K562 (cell line): Measurements from ENCODE around the gene ZPBP. TPM values are rescaled to one million over a fixed set of nuclear protein-coding genes. Genes with fewer than 3 reads are reported as not detected.

Experiments used
- ATAC-seq: fragments of 200-7000 bp; cut with Tn5 transposase; 3 replicates; pipeline ENCODE4 v1.9.1; 2020; ENCODE audit warnings: moderate library complexity
- BruUV-seq: library from RNA; stranded (reverse); fragments of 400-500 nt; replicated peaks from 2 replicates; lab custom pipeline; 2021; lab: Mats Ljungman, UMichigan
- CTCF ChIA-PET: fragments of 300-600 bp; formaldehyde crosslinking; extraction: SDS; loops from one replicate; lab custom pipeline; 2021; ENCODE audit warnings: low intra/inter-chr PET ratio; lab: Yijun Ruan, JAX
- POLR2A ChIA-PET: fragments of 300-600, 350-650 bp; sonication (Branson Sonifier 250); formaldehyde crosslinking; extraction: SDS; loops from one replicate; lab custom pipeline; 2021; ENCODE audit warnings: antibody characterized with exemption, inconsistent platforms; lab: Yijun Ruan, JAX
- DNase-seq, 4 experiments: peaks; one replicate each; pipeline versions ENCODE4 v3.0.0 to v3.0.0-alpha.2; 2011 to 2018; ENCODE audit warnings: low spot score in 3 of 4, mixed read lengths in 3 of 4; ENCODE audit errors: extremely low read depth in 1 of 4
- FAIRE-seq: peaks from 2 replicates; lab custom pipeline; 2011; peaks lifted over from hg19 to GRCh38; lab: Jason Lieb, UNC
- H2AFZ ChIP-seq: 2 replicates; pipeline ENCODE4 v1.6.0; 2011; ENCODE audit warnings: low read depth, low read length, control low read depth, inconsistent platforms
- H3K27ac ChIP-seq: fragments of 200-600 bp; 3 replicates; pipeline ENCODE4 v1.8.0; 2011; ENCODE audit warnings: low read depth, mild to moderate bottlenecking, control low read depth, inconsistent platforms, low read length, moderate library complexity, mixed read lengths; ENCODE audit errors: extremely low read depth
- H3K27me3 ChIP-seq, 2 experiments: fragments of 300-600 bp in 1 of 2; 2 replicates in 1 of 2; 3 replicates in 1 of 2; pipeline versions ENCODE4 v1.6.0 to v1.8.0; 2011; ENCODE audit warnings: inconsistent platforms in 2 of 2, low read length in 2 of 2, mild to moderate bottlenecking in 1 of 2, mixed read lengths in 1 of 2, moderate library complexity in 1 of 2; ENCODE audit not compliant: control insufficient read depth in 2 of 2, insufficient read depth in 2 of 2
- H3K36me3 ChIP-seq: fragments of 300-600 bp; 3 replicates; pipeline ENCODE4 v1.8.0; 2011; ENCODE audit warnings: mild to moderate bottlenecking, low read length, inconsistent platforms; ENCODE audit not compliant: control insufficient read depth, insufficient read depth
- H3K4me1 ChIP-seq, 2 experiments: fragments of 200-600 bp in 1 of 2; replicated peaks in 1 of 2; 2 replicates in 1 of 2; 3 replicates in 1 of 2; pipeline versions ENCODE4 v1.5.1 to v1.8.0; 2011; ENCODE audit warnings: inconsistent platforms in 2 of 2, low read length in 2 of 2, mild to moderate bottlenecking in 1 of 2, mixed read lengths in 1 of 2, moderate library complexity in 1 of 2; ENCODE audit not compliant: control insufficient read depth in 2 of 2, insufficient read depth in 2 of 2
- H3K4me2 ChIP-seq: 2 replicates; pipeline ENCODE4 v1.6.1; 2011; ENCODE audit warnings: low read length, control low read depth, inconsistent platforms, mixed read lengths; ENCODE audit not compliant: insufficient read depth
- H3K4me3 ChIP-seq: fragments of 200-600 bp; sonication (generic), shearing (Covaris generic); 2 replicates; pipeline ENCODE4 v1.5.1; 2016; ENCODE audit warnings: control low read depth, inconsistent platforms
- H3K79me2 ChIP-seq: fragments of 200-600 bp; 3 replicates; pipeline ENCODE4 v1.8.0; 2011; ENCODE audit warnings: low read length, inconsistent platforms; ENCODE audit not compliant: control insufficient read depth, insufficient read depth
- H3K9ac ChIP-seq, 2 experiments: 2 replicates each; pipeline versions ENCODE4 v1.6.0 to v1.6.1; 2011; ENCODE audit warnings: low read depth in 2 of 2, low read length in 2 of 2, control low read depth in 1 of 2, inconsistent platforms in 1 of 2, mild to moderate bottlenecking in 1 of 2, mixed read lengths in 1 of 2; ENCODE audit not compliant: insufficient read depth in 1 of 2
- H3K9me1 ChIP-seq: one replicate; pipeline ENCODE4 v1.6.0; 2011; ENCODE audit warnings: inconsistent platforms, mild to moderate bottlenecking, low read length, moderate library complexity; ENCODE audit not compliant: control insufficient read depth, insufficient read depth
- H3K9me3 ChIP-seq: replicated peaks from 2 replicates; pipeline ENCODE4 v1.5.1; 2011; ENCODE audit warnings: low read depth, low read length, inconsistent platforms; ENCODE audit not compliant: control insufficient read depth, insufficient read depth
- H4K20me1 ChIP-seq: replicated peaks from 2 replicates; pipeline ENCODE4 v1.6.1; 2011; ENCODE audit warnings: low read length, inconsistent platforms, mixed read lengths; ENCODE audit not compliant: control insufficient read depth, insufficient read depth
- BCOR ChIP-seq: fragments of 450-650 bp; IDR thresholded peaks from 2 replicates; pipeline ENCODE4 v1.6.1; 2016
- ELK1 ChIP-seq: sonication (generic); formaldehyde crosslinking; IDR thresholded peaks from 2 replicates; pipeline ENCODE4 v1.8.1; 2022; ENCODE audit warnings: missing genetic modification reagents
- FOXJ3 ChIP-seq: sonication (generic); formaldehyde crosslinking; IDR thresholded peaks from 2 replicates; pipeline ENCODE4 v1.4.0; 2020; ENCODE audit warnings: mild to moderate bottlenecking, missing genetic modification reagents
- HCFC1 ChIP-seq: IDR thresholded peaks from 2 replicates; pipeline ENCODE4 v1.6.1; 2012; ENCODE audit warnings: low read depth, low read length, improper control_type of control experiment
- PHF8 ChIP-seq: fragments of 200-600 bp; sonication (generic); IDR thresholded peaks from 2 replicates; pipeline ENCODE4 v1.6.1; 2012; ENCODE audit warnings: mixed run types, mild to moderate bottlenecking, inconsistent platforms, low read length, moderate library complexity, borderline replicate concordance
- POLR2B ChIP-seq: fragments of 450-650 bp; IDR thresholded peaks from 2 replicates; pipeline ENCODE4 v1.6.1; 2018; ENCODE audit warnings: low read depth; ENCODE audit not compliant: partially characterized antibody
- TAF7 ChIP-seq: fragments of 450-650 bp; IDR thresholded peaks from 2 replicates; pipeline ENCODE4 v1.6.1; 2016; ENCODE audit warnings: missing genetic modification characterization, missing compliant biosample characterization
- TBL1XR1 ChIP-seq, 2 experiments: IDR thresholded peaks; 2 replicates each; pipeline ENCODE4 v1.6.1; 2012; ENCODE audit warnings: improper control_type of control experiment in 2 of 2, low read length in 2 of 2, mild to moderate bottlenecking in 1 of 2
- TEAD1 ChIP-seq, 2 experiments: fragments of 450-650 bp in 1 of 2; sonication (generic) in 1 of 2; formaldehyde crosslinking; IDR thresholded peaks; 2 replicates each; pipeline versions ENCODE4 v1.4.0 to v1.8.0; 2020 to 2022; ENCODE audit warnings: mild to moderate bottlenecking in 2 of 2, missing genetic modification reagents in 1 of 2
- ZKSCAN3 ChIP-seq: fragments of 250-450 bp; sonication (Bioruptor Pico); IDR thresholded peaks from 2 replicates; pipeline ENCODE4 v1.4.0; 2020
- ZNF217 ChIP-seq: sonication (generic); formaldehyde crosslinking; IDR thresholded peaks from 2 replicates; pipeline ENCODE4 v1.8.0; 2022; ENCODE audit warnings: mild to moderate bottlenecking, missing genetic modification reagents
- ZNF551 ChIP-seq: fragments of 250-450 bp; sonication (Bioruptor Pico); IDR thresholded peaks from 2 replicates; pipeline ENCODE4 v1.5.0; 2021; ENCODE audit warnings: mild to moderate bottlenecking, moderate library complexity
- ZNF77 ChIP-seq: fragments of 250-450 bp; sonication (Bioruptor Pico); IDR thresholded peaks from 2 replicates; pipeline ENCODE4 v1.5.0; 2020
- WGBS: fragments of 100-300 bp; shearing (Covaris generic); methylation state at CpG from one replicate; pipeline ENCODE4 v1.1.6; 2016; ENCODE audit warnings: low coverage, mixed read lengths; ENCODE audit not compliant: insufficient coverage; ENCODE audit errors: missing lambda C conversion rate; 5-methylcytosine and 5-hydroxymethylcytosine counted together
- in situ Hi-C: fragments of 300-500 bp; cut with MboI; formaldehyde crosslinking; loops from 4 replicates; pipeline ENCODE4 v1.15.0; 2018; ENCODE audit warnings: inconsistent platforms, mixed read lengths
- intact Hi-C: fragments of 100-400 bp; cut with micrococcal nuclease; formaldehyde crosslinking; loops from 2 replicates; pipeline ENCODE4 v1.14.2; 2022
- polyA plus RNA-seq, 8 experiments: library from polyadenylated mRNA; depleted of rRNA in 4 of 8; stranded (reverse) in 5 of 8; unstranded in 3 of 8; fragments of >200 nt; fragmentation: Nextera tagmentation in 2 of 8; fragmentation: Illumina TruSeq in 1 of 8; extraction: Ambion mirVana in 2 of 8; extraction: Trizol in 1 of 8; gene quantifications; 2 replicates each; pipeline versions ENCODE4 v1.2.1 to v1.2.3, GENCODE V29; 2011 to 2014; ENCODE audit warnings: inconsistent platforms in 1 of 8, missing spikeins in 1 of 8
- total RNA-seq, 7 experiments: library from RNA; depleted of rRNA in 6 of 7; stranded (reverse); fragments of >200 nt in 6 of 7; fragmentation: Illumina TruSeq in 2 of 7; extraction: Trizol in 2 of 7; gene quantifications; 2 replicates each; pipeline versions ENCODE4 v1.2.1 to v1.2.3, GENCODE V29; 2011 to 2021; ENCODE audit warnings: low replicate concordance in 1 of 7
- TF ChIP-seq, protein P1 (sequence below): fragments of 450-650 bp; IDR thresholded peaks from 2 replicates; pipeline ENCODE4 v1.7.1; 2018; ENCODE audit warnings: mild to moderate bottlenecking, low read depth; ENCODE audit not compliant: partially characterized antibody

ZPBP gene
- total and polyA plus RNA-seq, 9 of the 15 experiments (the other 6 are each of a cell fraction or from before 2014, with no cell fraction given) = not detected

GRCh38 chr7:49893131-49893530, 199.9 kb downstream of the ZPBP start:
- DNase-seq (no peak), FAIRE-seq (no peak), ATAC-seq (no peak)
- no peaks in the 10 kb centered on the region for H3K9me1 ChIP-seq
- H3K9me3 ChIP-seq = no peaks in the 10 kb centered on the region
- no peak overlapping the region for H3K27ac ChIP-seq
- no peak overlapping the region for H3K4me3 ChIP-seq
- no TSS peak for BruUV-seq
- intact Hi-C loops = no loop called here
- 0% methylated on average over 4 of the region's 4 CpGs for WGBS
- H3K4me1 ChIP-seq = no peaks in the 10 kb centered on the region
- POLR2A ChIA-PET = no interaction called here
- no peaks in the 10 kb centered on the region for H3K36me3 ChIP-seq
- CTCF ChIA-PET = no interaction called here
- H2AFZ ChIP-seq = no peak overlapping the region
- no peak for TF ChIP-seq HCFC1
- no peak for TF ChIP-seq POLR2B
- TF ChIP-seq PHF8 = no peak
- TF ChIP-seq TAF7 (tag) = no peak
- TF ChIP-seq ZNF77 = no peak
- H3K27me3 ChIP-seq = no peaks in the 10 kb centered on the region
- in situ Hi-C loops = no loop called here
- no peak overlapping the region for H3K9ac ChIP-seq
- H4K20me1 ChIP-seq = no peaks in the 10 kb centered on the region
- H3K79me2 ChIP-seq = no peaks in the 10 kb centered on the region
- H3K4me2 ChIP-seq = no peak overlapping the region

DNA sequence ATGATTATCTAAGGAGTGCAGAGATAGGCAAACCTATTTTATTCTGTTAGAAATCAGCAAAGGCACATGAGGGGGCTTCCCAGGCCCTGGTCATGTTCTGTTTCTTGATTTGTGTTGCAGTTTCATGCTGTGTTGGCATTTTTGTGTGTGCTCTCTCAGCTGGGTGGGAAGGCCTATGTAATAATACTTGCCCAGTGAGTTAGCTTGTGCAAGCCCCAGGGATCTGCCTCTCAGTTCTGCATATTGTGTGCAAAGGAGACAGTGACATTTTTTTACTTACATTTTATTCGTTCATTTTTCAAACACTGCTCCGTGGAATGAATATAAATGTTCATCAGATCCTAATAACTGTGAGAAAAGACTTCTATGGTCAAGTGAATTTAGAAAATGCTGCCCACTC, 200.6 kb downstream of the ZPBP start:
- Histone ChIP-seq H3K9me1 (no peaks in the 10 kb centered on the region), H2AFZ (no peak overlapping the region), H3K4me2 (no peak overlapping the region), H3K27ac (no peak overlapping the region), H3K79me2 (no peaks in the 10 kb centered on the region), H3K27me3 (no peaks in the 10 kb centered on the region), H3K9me3 (no peaks in the 10 kb centered on the region), H3K4me1 (no peaks in the 10 kb centered on the region), H3K4me3 (no peak overlapping the region), H3K36me3 (no peaks in the 10 kb centered on the region), H4K20me1 (no peaks in the 10 kb centered on the region), H3K9ac (no peak overlapping the region)
- DNase-seq (no peak), ATAC-seq (no peak), FAIRE-seq (no peak)
- intact Hi-C loops (no loop called here), in situ Hi-C loops (no loop called here)
- WGBS = 5% methylated on average over 2 of the region's 2 CpGs
- CTCF ChIA-PET = no interaction called here
- no TSS peak for BruUV-seq
- POLR2A ChIA-PET = no interaction called here
- TF ChIP-seq ZKSCAN3 = no peak
- TF ChIP-seq FOXJ3 (CRISPR knock-in tag) = no peak
- TF ChIP-seq ZNF551 (CRISPR knock-in tag) = no peak
- no peak for TF ChIP-seq TBL1XR1 (IDR thresholded peaks at IDR 0.05; ENCODE audit: low read length in 2 of 2)
- TF ChIP-seq ELK1 = no peak
- no peak for TF ChIP-seq BCOR
- TF ChIP-seq, protein P1, sequence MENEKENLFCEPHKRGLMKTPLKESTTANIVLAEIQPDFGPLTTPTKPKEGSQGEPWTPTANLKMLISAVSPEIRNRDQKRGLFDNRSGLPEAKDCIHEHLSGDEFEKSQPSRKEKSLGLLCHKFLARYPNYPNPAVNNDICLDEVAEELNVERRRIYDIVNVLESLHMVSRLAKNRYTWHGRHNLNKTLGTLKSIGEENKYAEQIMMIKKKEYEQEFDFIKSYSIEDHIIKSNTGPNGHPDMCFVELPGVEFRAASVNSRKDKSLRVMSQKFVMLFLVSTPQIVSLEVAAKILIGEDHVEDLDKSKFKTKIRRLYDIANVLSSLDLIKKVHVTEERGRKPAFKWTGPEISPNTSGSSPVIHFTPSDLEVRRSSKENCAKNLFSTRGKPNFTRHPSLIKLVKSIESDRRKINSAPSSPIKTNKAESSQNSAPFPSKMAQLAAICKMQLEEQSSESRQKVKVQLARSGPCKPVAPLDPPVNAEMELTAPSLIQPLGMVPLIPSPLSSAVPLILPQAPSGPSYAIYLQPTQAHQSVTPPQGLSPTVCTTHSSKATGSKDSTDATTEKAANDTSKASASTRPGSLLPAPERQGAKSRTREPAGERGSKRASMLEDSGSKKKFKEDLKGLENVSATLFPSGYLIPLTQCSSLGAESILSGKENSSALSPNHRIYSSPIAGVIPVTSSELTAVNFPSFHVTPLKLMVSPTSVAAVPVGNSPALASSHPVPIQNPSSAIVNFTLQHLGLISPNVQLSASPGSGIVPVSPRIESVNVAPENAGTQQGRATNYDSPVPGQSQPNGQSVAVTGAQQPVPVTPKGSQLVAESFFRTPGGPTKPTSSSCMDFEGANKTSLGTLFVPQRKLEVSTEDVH = no peak
- TF ChIP-seq ZNF217 (CRISPR knock-in tag) = no peak
- TF ChIP-seq TEAD1 (CRISPR knock-in tag; IDR thresholded peaks at IDR 0.05) = no peak
